Measurements from ENCODE around the gene SLC29A1.

- TF ChIP-seq POLR2A (IDR thresholded peaks at IDR 0.05) (no peak), CTCF (IDR thresholded peaks at IDR 0.05 in 4 of 5, conservative IDR thresholded peaks at IDR 0.05 in 1 of 5) (no peak)
Observed at GRCh38 chr6:44224965-44225305, 1.5 kb downstream of the SLC29A1 start.
